ENCODE measurements around the gene NGB.

NGB gene

DNA sequence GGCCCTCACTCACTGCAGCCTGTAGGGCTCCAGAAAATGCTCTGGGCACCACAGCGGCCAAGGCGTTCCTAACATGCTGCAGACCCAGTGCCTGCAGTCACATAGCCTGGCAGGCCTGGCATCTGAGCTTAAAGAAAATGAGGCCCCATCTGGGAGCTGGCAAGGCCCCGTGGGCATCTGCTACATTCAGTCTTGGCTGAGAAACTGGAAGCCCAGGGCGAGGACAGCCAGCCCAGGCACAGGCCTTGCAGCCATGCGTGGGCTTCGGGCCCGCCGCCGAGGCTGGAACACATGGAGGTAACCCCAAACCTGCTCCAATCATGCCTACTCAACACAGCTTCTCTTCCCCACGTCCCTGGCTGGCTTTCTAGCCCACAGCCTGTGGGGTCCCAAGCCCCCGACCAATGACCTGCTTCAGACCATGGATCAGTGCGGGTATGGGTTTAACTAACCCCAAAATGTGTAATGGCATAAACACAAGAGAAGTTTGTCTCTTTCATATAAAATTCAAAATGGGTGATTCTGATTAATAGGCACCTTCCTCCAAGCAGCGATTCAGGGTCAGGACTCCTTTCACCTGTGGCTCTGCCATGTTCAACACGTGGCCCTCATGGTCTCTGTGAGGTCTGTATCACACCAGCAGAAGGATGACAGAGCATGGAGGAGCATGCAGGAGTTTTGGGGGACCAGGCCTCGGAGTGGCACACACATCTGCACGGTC, 6.4 kb downstream of the NGB start:
- Histone ChIP-seq H3K4me1 (ENCODE audit: control insufficient read depth, insufficient read depth, low read length) (no peaks in the 10 kb centered on the region), H3K27me3 (ENCODE audit: control insufficient read depth, insufficient read depth, low read length) (peaks cover 17% of the 10 kb centered on the region), H3K4me3 (ENCODE audit: low read depth, low read length) (no peak overlapping the region), H3K9ac (ENCODE audit: low read depth, low read length) (no peak overlapping the region), H3K36me3 (ENCODE audit: control insufficient read depth, insufficient read depth, low read length) (no peaks in the 10 kb centered on the region), H3K27ac (ENCODE audit: low read depth, low read length) (no peak overlapping the region), H3K9me3 (ENCODE audit: control insufficient read depth, insufficient read depth, low read length) (no peaks in the 10 kb centered on the region)

DNA sequence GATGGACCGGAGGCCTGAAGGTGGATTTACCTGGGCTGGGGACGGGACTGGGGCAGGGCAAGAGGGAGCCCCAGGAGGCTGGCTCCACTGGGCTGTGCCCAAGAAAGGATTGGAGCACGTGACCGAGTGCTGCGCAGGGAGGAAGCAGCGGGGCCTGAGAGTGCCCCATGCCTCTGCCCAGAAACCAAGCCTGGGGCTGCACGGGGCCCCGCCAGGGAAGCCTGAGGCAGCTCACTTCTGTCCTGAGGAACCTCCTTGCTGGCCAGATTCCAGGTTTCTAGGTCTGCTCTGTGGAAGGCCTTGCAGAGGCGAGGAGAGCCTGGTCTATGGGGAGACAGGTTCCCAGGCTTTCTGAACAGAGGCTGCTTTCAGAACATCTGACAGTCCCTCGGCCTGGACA, 10.4 kb downstream of the NGB start:
- no peak overlapping the region for H3K27ac ChIP-seq (ENCODE audit: low read depth, low read length)
- H3K9me3 ChIP-seq (ENCODE audit: control insufficient read depth, insufficient read depth, low read length), result no peaks in the 10 kb centered on the region
- H3K27me3 ChIP-seq (ENCODE audit: control insufficient read depth, insufficient read depth, low read length), result no peaks in the 10 kb centered on the region
- H3K36me3 ChIP-seq (ENCODE audit: control insufficient read depth, insufficient read depth, low read length), result no peaks in the 10 kb centered on the region
- no peak overlapping the region for H3K4me3 ChIP-seq (ENCODE audit: low read depth, low read length)
- no peak overlapping the region for H3K9ac ChIP-seq (ENCODE audit: low read depth, low read length)
- H3K4me1 ChIP-seq (ENCODE audit: control insufficient read depth, insufficient read depth, low read length), result no peaks in the 10 kb centered on the region

DNA sequence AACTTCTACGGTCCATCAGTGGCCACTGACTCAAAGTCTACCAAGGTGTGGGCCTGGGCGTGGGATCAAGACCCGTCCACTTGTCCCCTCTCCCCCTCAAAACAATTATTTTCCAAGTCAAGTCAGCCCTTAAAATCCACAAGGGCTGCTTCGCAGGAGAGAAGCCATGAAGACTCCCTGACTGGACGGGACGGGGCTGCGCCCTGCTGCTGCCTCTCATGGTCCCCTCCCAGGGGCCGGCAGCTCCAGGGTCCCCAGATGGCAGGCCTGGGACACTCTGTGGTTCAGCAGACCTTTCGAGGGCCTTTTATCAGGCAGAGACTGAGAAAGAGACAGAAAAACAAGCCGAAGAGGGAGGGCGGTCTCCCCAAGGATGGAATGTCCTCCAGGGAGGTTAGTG, 10.8 kb downstream of the NGB start:
- Histone ChIP-seq H3K36me3 (ENCODE audit: control insufficient read depth, insufficient read depth, low read length) (no peaks in the 10 kb centered on the region), H3K4me1 (ENCODE audit: control insufficient read depth, insufficient read depth, low read length) (no peaks in the 10 kb centered on the region), H3K4me3 (ENCODE audit: low read depth, low read length) (no peak overlapping the region), H3K9ac (ENCODE audit: low read depth, low read length) (no peak overlapping the region), H3K27ac (ENCODE audit: low read depth, low read length) (no peak overlapping the region), H3K9me3 (ENCODE audit: control insufficient read depth, insufficient read depth, low read length) (no peaks in the 10 kb centered on the region), H3K27me3 (ENCODE audit: control insufficient read depth, insufficient read depth, low read length) (no peaks in the 10 kb centered on the region)

DNA sequence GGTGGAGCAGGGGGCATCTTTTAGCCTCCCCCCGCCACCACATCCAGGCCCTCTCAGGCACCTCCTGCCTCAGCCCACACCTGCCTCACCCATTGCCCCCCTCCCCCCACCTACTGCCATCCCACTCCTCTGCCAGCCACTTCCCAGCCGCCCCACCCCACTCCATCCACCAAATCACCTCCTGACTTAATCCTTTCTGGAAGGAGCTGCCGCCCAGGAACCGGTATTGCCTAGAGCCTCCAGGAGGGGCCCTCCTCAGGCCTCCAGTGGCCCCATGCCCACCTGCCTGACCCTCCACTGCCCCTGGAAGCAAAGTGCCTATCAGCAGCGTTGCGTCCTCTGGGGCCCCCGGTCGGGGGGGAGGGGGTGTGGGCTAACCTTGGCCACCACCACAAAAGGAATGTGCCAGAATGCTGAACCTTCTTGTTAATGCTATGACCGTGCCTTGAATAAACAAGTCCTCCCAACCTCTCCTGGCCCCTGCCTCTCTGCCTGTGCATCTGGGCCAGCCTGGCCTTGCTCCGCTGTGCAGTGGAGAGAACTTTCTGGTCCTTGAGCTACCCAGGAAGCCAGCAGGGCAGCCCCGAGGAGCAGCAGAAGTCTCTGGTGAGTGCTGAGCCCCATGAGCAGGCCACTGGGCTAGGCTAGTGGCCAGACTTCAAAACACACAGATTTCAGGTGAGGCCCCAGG, 11.8 kb downstream of the NGB start:
- Histone ChIP-seq H3K4me1 (ENCODE audit: control insufficient read depth, insufficient read depth, low read length) (no peaks in the 10 kb centered on the region), H3K36me3 (ENCODE audit: control insufficient read depth, insufficient read depth, low read length) (no peaks in the 10 kb centered on the region), H3K27me3 (ENCODE audit: control insufficient read depth, insufficient read depth, low read length) (no peaks in the 10 kb centered on the region), H3K9ac (ENCODE audit: low read depth, low read length) (no peak overlapping the region), H3K4me3 (ENCODE audit: low read depth, low read length) (no peak overlapping the region), H3K27ac (ENCODE audit: low read depth, low read length) (no peak overlapping the region), H3K9me3 (ENCODE audit: control insufficient read depth, insufficient read depth, low read length) (no peaks in the 10 kb centered on the region)

DNA sequence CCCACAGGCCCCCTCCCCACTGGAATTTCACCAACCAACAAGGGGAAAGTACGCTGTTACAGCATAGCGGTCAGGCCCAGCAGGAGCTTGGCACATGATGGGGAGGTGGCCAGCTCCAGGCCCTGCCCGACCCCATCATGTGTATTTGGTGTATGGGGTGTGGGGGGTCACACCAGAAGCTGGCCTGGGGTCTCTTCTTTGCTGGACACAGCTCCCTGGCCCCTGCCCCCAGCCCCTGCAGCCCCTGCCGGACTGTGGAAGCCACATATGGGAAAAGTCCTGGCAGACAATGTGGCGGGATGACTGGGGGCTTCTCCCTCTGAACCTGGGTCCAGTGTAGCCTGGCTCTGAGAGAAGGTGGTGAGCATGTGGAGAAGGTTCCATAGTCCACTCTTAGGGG, 12.4 kb downstream of the NGB start:
- Histone ChIP-seq H3K4me3 (ENCODE audit: low read depth, low read length) (no peak overlapping the region), H3K9ac (ENCODE audit: low read depth, low read length) (no peak overlapping the region), H3K9me3 (ENCODE audit: control insufficient read depth, insufficient read depth, low read length) (no peaks in the 10 kb centered on the region), H3K27me3 (ENCODE audit: control insufficient read depth, insufficient read depth, low read length) (no peaks in the 10 kb centered on the region), H3K4me1 (ENCODE audit: control insufficient read depth, insufficient read depth, low read length) (no peaks in the 10 kb centered on the region), H3K27ac (ENCODE audit: low read depth, low read length) (no peak overlapping the region), H3K36me3 (ENCODE audit: control insufficient read depth, insufficient read depth, low read length) (no peaks in the 10 kb centered on the region)

DNA sequence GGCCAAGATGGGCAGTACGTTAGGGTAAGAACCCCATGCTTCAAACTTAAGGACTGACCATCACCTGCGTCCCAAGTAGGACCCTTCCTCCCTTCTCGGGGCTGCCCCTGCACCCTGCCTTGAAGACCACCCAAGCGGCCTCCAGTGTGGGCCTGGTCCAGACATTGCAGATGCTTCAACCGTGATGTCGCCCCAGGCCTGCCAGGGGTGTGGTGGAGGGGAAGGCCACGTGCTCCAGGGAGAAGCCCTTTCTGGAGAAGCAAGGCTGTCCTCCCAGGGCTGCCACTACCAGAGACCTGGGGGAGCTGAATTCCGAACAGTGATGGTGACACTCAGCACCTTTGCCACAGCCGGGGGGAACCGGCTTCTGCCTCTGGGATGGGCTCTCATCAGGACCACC, 13.3 kb downstream of the NGB start:
- H3K4me1 ChIP-seq (ENCODE audit: control insufficient read depth, insufficient read depth, low read length), result no peaks in the 10 kb centered on the region
- H3K27me3 ChIP-seq (ENCODE audit: control insufficient read depth, insufficient read depth, low read length), result no peaks in the 10 kb centered on the region
- H3K9ac ChIP-seq (ENCODE audit: low read depth, low read length), result no peak overlapping the region
- no peaks in the 10 kb centered on the region for H3K36me3 ChIP-seq (ENCODE audit: control insufficient read depth, insufficient read depth, low read length)
- no peak overlapping the region for H3K27ac ChIP-seq (ENCODE audit: low read depth, low read length)
- no peak overlapping the region for H3K4me3 ChIP-seq (ENCODE audit: low read depth, low read length)
- H3K9me3 ChIP-seq (ENCODE audit: control insufficient read depth, insufficient read depth, low read length), result no peaks in the 10 kb centered on the region

DNA sequence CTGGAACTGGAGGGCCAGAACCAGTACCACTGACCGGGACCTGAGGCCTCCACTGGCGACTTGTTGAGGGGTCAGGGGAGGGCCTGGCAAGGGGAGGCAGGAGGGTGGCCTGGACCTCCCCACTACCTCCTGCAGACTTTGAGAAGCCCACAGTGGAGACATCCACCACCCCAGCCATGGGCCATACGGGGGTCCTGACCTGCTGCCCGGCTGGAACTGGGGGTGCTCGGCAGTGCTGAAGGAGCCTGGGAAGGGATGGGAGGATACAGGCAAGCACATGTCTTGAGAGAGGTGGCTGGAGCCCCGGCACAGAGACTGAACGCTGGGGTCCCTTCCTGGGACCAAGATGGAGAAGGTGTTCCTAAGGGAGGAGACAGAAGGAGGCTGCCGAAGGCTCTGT, 14.3 kb downstream of the NGB start:
- no peak overlapping the region for H3K4me3 ChIP-seq (ENCODE audit: low read depth, low read length)
- no peaks in the 10 kb centered on the region for H3K9me3 ChIP-seq (ENCODE audit: control insufficient read depth, insufficient read depth, low read length)
- no peaks in the 10 kb centered on the region for H3K36me3 ChIP-seq (ENCODE audit: control insufficient read depth, insufficient read depth, low read length)
- no peaks in the 10 kb centered on the region for H3K4me1 ChIP-seq (ENCODE audit: control insufficient read depth, insufficient read depth, low read length)
- no peaks in the 10 kb centered on the region for H3K27me3 ChIP-seq (ENCODE audit: control insufficient read depth, insufficient read depth, low read length)
- H3K9ac ChIP-seq (ENCODE audit: low read depth, low read length), result no peak overlapping the region
- H3K27ac ChIP-seq (ENCODE audit: low read depth, low read length), result no peak overlapping the region

DNA sequence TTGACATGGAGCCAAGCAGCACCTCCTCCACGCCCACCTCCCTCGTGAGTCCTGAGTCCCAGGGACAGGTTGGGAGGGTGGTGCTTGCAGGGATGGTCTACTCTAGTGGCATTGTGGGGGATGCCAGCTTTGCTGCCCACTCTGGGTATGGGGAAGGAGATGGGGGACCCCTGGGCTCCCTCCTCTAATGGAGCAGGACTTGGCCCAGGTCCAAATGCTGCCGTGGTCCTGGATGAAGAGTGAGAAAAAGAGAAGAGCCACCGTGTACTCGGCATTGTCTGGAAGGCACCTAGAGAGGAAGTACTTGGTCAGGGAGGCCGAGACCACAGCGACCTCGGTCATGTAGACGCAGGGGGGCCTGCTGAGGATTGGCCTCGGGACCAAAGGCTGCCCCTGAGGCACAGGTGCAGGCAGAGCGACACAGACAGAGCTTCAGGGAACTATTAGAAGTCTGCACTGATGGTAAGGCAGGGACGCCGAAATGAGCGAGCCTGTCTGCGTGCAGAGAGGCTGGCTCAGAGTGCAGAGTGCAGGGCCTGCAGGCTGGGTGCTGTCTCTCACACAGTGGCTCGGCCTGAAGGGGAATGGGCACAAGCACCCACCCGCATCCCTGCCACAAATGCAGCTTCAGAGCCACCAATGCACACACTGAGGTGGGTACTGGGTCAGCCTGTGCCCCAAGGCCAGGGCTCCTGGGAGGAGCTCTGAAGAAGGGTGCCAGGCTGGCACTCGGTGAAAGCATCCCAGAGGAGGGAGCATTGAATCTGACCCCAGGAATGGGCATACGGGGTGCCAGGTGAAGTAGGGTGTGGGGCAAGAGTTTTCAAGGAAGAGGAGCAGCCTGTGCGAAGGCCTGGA, 17.4 kb downstream of the NGB start:
- H3K9me3 ChIP-seq (ENCODE audit: control insufficient read depth, insufficient read depth, low read length), result no peaks in the 10 kb centered on the region
- H3K4me3 ChIP-seq (ENCODE audit: low read depth, low read length), result no peak overlapping the region
- no peak overlapping the region for H3K9ac ChIP-seq (ENCODE audit: low read depth, low read length)

DNA sequence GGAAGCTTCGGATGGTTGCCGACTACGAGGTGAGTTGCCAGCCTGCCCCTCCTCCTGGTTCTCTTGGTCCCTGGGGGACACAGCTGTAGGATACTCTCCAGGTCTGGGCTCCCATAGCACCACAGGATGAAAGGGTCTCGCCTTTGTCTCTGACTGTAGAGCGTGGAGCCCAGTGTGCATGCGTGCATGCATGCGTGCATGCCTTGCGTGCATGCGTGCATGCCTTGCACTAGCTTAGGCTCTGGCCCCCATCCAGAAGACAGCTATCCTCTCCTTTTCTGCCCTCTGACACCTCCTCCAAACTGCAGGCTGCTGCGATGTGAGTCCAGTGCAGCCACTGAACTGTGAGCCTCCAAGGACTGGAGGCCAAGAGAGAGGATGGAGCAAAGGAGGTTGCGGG, 19.1 kb downstream of the NGB start:
- Histone ChIP-seq H3K27ac (ENCODE audit: low read depth, low read length) (no peak overlapping the region), H3K4me1 (ENCODE audit: control insufficient read depth, insufficient read depth, low read length) (no peaks in the 10 kb centered on the region), H3K9me3 (ENCODE audit: control insufficient read depth, insufficient read depth, low read length) (no peaks in the 10 kb centered on the region), H3K27me3 (ENCODE audit: control insufficient read depth, insufficient read depth, low read length) (no peaks in the 10 kb centered on the region), H3K4me3 (ENCODE audit: low read depth, low read length) (no peak overlapping the region), H3K9ac (ENCODE audit: low read depth, low read length) (no peak overlapping the region), H3K36me3 (ENCODE audit: control insufficient read depth, insufficient read depth, low read length) (no peaks in the 10 kb centered on the region)

More for the DNA sequence above, 17.4 kb downstream of the NGB start:
- Histone ChIP-seq H3K36me3 (ENCODE audit: control insufficient read depth, insufficient read depth, low read length) (no peaks in the 10 kb centered on the region), H3K27me3 (ENCODE audit: control insufficient read depth, insufficient read depth, low read length) (no peaks in the 10 kb centered on the region), H3K27ac (ENCODE audit: low read depth, low read length) (no peak overlapping the region), H3K4me1 (ENCODE audit: control insufficient read depth, insufficient read depth, low read length) (no peaks in the 10 kb centered on the region)

DNA sequence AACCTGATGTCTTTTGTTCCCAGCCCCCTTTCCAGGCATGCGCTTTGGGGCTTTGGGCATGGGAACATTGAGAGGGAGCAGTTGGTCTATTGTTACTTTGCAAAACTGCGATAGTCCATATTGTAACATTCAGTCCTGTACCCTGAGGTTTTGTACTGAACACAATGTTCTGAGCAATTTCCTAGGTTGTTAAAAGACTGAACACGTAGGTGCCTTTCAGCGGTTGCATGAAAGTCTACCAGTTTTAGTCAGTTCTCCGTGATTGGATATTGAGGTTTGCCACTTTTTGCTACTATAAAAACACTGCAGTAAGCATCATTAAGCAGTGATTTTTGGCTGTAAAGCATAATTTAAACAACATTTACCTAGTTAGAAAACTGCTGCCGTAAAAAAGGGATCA, 20.1 kb downstream of the NGB start:
- Histone ChIP-seq H3K4me1 (ENCODE audit: control insufficient read depth, insufficient read depth, low read length) (no peaks in the 10 kb centered on the region), H3K4me3 (ENCODE audit: low read depth, low read length) (no peak overlapping the region), H3K36me3 (ENCODE audit: control insufficient read depth, insufficient read depth, low read length) (no peaks in the 10 kb centered on the region), H3K27ac (ENCODE audit: low read depth, low read length) (no peak overlapping the region), H3K9ac (ENCODE audit: low read depth, low read length) (no peak overlapping the region), H3K27me3 (ENCODE audit: control insufficient read depth, insufficient read depth, low read length) (no peaks in the 10 kb centered on the region), H3K9me3 (ENCODE audit: control insufficient read depth, insufficient read depth, low read length) (no peaks in the 10 kb centered on the region)

DNA sequence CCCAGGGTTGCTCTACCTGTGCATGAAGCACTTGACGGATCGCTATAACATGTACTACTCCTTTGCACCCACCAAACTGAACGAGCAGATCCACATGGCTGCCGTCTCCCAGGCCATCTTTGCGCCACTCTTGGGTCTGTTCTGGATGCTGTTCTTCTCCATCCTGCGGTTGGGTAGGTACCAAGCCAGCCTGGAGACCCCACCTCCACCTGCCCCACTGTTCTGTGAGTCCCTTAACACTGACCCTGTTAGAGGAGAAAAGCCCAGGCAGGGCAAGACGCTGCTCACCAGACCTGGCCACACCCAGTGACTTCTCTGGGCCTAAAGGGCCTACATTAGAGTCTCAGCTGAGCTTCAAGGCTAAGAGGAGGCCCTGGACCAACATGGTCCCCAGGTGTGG, 21.7 kb downstream of the NGB start:
- no peaks in the 10 kb centered on the region for H3K27me3 ChIP-seq (ENCODE audit: control insufficient read depth, insufficient read depth, low read length)
- no peaks in the 10 kb centered on the region for H3K36me3 ChIP-seq (ENCODE audit: control insufficient read depth, insufficient read depth, low read length)
- no peak overlapping the region for H3K27ac ChIP-seq (ENCODE audit: low read depth, low read length)

More for the DNA sequence above, 21.7 kb downstream of the NGB start:
- no peaks in the 10 kb centered on the region for H3K9me3 ChIP-seq (ENCODE audit: control insufficient read depth, insufficient read depth, low read length)
- H3K4me1 ChIP-seq (ENCODE audit: control insufficient read depth, insufficient read depth, low read length), result no peaks in the 10 kb centered on the region
- no peak overlapping the region for H3K9ac ChIP-seq (ENCODE audit: low read depth, low read length)
- no peak overlapping the region for H3K4me3 ChIP-seq (ENCODE audit: low read depth, low read length)

Data from HUES48 (cell line).